ENCODE data around the gene TTLL10. TPM values are rescaled to one million over a fixed set of nuclear protein-coding genes. Genes with fewer than 3 reads are reported as not detected.

The TTLL10 gene
- total and polyA plus RNA-seq, 8 donors: 0.13 to 6.4 (median 0.46) TPM; not detected in 5

DNA sequence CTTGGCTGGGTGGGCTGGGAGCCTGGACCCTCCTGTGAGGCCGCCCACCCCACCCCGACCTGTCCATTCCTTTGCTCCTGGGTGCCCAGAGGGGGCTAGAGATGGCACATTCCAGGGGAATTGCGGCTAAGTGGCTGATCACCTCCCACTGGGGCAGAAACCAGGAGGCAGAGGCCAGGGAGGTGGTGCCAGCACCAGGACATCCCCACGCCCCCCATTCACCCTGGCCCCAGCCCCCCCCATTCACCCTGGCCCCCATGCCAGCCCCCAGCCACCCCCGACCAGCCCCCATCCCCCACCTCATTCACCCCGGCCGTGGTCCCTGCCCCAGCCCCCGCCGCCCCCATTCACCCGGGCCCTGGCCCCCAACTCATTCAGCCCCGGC, 66.7 kb downstream of the TTLL10 start:
- Histone ChIP-seq H3K36me3 (peaks cover 0 to 7% (median 2%) of the 10 kb centered on the region in 4 donors), H3K4me1 (peaks cover 13 to 38% (median 35%) of the 10 kb centered on the region in 4 donors), H3K4me3 (no peak overlapping the region), H3K27me3 (peaks cover under 1 to 69% (median 43%) of the 10 kb centered on the region in 3 donors), H3K9me3 (no peaks in the 10 kb centered on the region), H3K27ac (no peak overlapping the region)
- 48 to 100% (median 72%) methylated on average over 1 to 11 of the region's 11 CpGs for WGBS, 5 donors
- no peak for DNase-seq
- intact Hi-C loops (cut with DNase I; ENCODE audit: low total_unique reads): no loop called here
- no peak for TF ChIP-seq POLR2A (IDR thresholded peaks at IDR 0.05)
- TF ChIP-seq EP300 (IDR thresholded peaks at IDR 0.05): no peak
- TF ChIP-seq, protein P1, sequence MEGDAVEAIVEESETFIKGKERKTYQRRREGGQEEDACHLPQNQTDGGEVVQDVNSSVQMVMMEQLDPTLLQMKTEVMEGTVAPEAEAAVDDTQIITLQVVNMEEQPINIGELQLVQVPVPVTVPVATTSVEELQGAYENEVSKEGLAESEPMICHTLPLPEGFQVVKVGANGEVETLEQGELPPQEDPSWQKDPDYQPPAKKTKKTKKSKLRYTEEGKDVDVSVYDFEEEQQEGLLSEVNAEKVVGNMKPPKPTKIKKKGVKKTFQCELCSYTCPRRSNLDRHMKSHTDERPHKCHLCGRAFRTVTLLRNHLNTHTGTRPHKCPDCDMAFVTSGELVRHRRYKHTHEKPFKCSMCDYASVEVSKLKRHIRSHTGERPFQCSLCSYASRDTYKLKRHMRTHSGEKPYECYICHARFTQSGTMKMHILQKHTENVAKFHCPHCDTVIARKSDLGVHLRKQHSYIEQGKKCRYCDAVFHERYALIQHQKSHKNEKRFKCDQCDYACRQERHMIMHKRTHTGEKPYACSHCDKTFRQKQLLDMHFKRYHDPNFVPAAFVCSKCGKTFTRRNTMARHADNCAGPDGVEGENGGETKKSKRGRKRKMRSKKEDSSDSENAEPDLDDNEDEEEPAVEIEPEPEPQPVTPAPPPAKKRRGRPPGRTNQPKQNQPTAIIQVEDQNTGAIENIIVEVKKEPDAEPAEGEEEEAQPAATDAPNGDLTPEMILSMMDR (IDR thresholded peaks at IDR 0.05): no peak
- no peak for TF ChIP-seq POLR2AphosphoS5 (IDR thresholded peaks at IDR 0.05)

DNA sequence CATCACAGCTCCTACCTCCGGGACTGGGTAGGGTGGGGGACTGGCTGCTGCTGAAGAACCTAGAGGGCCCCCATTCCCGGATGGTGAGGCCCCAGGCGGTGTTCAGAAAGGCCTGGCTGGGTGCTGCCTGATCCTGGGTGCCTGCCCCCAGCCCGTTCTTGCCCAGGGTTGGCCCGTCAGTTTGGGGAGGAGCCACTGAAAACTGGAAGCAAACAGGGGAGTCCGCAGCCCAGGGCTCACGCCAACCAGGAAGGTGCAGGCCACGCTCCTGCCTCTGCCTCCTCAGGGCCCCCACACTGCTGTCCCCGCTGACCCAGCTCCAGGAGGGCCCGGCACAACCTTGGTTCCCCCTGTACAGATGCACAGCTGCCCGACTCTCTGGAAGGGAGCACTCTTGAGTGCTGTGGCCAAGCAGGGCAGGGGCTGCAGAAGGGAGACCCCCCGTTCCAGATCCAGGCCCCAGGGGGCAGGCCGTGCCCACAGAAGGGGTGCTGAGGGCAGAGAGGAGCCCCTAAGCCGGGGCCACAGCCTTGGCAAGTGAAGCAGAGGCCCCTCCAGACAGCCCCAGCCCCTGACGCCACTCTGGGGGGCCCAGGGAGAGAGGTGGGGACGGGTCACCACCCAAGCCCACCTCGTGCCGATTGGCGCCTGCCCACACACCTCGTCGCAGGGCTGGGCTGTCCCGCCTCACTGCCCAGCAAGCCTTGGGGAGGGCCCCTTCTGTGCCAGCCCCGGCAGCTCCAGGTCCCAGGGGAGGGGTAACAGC, 67.3 kb downstream of the TTLL10 start:
- H3K27me3 ChIP-seq: peaks cover 7 to 76% (median 50%) of the 10 kb centered on the region in 3 donors
- intact Hi-C loops (cut with DNase I; ENCODE audit: low total_unique reads): no loop called here

DNA sequence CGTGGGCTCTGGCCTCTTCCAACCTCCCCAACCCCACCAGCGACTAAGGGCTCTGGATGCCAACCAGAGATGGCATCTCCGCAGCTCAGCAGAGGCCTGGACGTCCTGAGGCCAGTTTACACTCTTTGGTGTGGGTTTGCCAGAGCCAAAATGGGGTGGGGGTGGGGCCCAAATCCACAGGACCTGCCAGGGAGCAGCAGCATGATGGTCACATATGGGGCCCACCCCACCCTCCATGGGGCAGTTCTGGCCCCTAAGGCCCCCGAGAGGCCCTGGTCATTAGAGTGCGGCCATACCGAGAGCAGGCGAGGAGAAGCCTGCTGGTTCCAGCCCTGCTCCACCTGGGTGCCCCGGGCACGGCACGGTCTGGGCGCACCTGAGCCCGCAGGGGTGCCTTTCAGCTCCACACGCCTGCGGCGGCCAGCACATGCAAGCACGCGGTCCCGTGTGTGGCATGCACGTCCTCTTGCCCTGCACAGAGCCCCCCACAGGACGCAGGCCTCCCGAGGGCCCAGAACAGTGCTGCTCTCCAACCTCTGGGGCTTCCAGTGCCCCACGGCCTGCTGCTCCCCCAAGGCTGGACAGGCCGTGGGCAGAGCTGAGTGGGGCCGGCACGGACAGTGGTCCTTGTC, 68.0 kb downstream of the TTLL10 start:
- intact Hi-C loops (cut with DNase I; ENCODE audit: low total_unique reads): no loop called here
- no peak for DNase-seq
- Histone ChIP-seq H3K36me3 (peaks cover 0 to 3% (median 0%) of the 10 kb centered on the region in 4 donors), H3K4me3 (no peak overlapping the region), H3K9me3 (no peaks in the 10 kb centered on the region), H3K27me3 (peaks cover 7 to 79% (median 57%) of the 10 kb centered on the region in 3 donors), H3K27ac (no peak overlapping the region), H3K4me1 (peaks cover 19 to 47% (median 37%) of the 10 kb centered on the region in 4 donors)
- WGBS, 5 donors: 84 to 91% (median 87%) methylated on average over 16 to 26 of the region's 26 CpGs
- TF ChIP-seq POLR2AphosphoS5 (IDR thresholded peaks at IDR 0.05) (no peak), EP300 (IDR thresholded peaks at IDR 0.05) (no peak)

More for the DNA sequence above, 67.3 kb downstream of the TTLL10 start:
- Histone ChIP-seq H3K4me3 (no peak overlapping the region), H3K36me3 (peaks cover 0 to 3% (median 0%) of the 10 kb centered on the region in 4 donors), H3K9me3 (no peaks in the 10 kb centered on the region), H3K27ac (no peak overlapping the region), H3K4me1 (peaks cover 13 to 43% (median 35%) of the 10 kb centered on the region in 4 donors)
- no peak for TF ChIP-seq EP300 (IDR thresholded peaks at IDR 0.05)
- no peak for TF ChIP-seq POLR2AphosphoS5 (IDR thresholded peaks at IDR 0.05)
- no peak for TF ChIP-seq POLR2A (IDR thresholded peaks at IDR 0.05)
- TF ChIP-seq, protein P1 (IDR thresholded peaks at IDR 0.05): no peak
- 38 to 59% (median 55%) methylated on average over 8 to 23 of the region's 23 CpGs for WGBS, 5 donors
- peak in 1 of 2 donors; percentile 68 for DNase-seq

DNA sequence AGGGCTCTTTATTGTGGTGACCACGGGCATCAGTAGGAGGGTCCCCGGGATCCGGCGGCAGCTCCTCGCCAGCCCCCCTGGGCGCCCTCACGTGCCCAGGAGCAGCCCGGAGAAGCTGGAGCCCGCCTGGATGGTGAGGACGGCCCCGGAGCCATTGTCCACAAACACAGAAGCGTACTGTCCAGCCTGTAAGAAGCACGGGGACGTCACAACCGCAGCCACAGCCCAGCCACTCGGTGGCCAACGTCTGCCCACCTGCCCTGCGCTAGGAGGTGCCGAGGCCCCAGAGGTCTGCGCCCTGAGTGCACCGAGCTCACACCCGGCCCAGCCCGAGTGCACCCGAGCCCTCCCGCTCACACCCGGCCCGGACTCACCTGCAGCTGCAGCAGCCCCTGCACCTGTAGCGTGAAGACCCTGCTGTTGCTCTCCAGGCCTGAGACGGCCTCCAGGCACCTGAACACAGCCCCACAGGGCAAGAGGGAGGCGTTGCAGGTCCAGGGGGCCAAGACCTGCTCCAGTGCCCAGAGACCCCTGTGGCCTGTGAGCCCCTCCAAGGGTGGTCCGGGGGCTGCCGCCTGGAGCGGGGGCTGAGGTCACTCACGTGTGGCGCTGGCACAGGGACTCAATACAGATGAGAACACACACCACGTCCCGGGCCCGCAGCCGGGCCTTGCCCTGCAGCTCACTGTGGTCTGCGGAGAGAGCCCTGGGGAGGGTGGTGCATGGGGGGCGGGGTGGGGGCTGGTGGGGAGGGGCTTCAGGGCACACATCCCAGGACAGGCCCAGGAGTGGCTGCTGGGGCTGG, 69.0 kb downstream of the TTLL10 start:
- intact Hi-C loops (cut with DNase I; ENCODE audit: low total_unique reads): no loop called here
- TF ChIP-seq, protein P1 (IDR thresholded peaks at IDR 0.05): no peak
- no peak for TF ChIP-seq POLR2A (IDR thresholded peaks at IDR 0.05)
- no peak for TF ChIP-seq POLR2AphosphoS5 (IDR thresholded peaks at IDR 0.05)
- TF ChIP-seq EP300 (IDR thresholded peaks at IDR 0.05): no peak
- Histone ChIP-seq H3K4me1 (peaks cover 15 to 43% (median 33%) of the 10 kb centered on the region in 4 donors), H3K9me3 (no peaks in the 10 kb centered on the region), H3K27me3 (peaks cover 7 to 79% (median 57%) of the 10 kb centered on the region in 3 donors), H3K4me3 (no peak overlapping the region), H3K36me3 (peaks cover 0 to 3% (median 0%) of the 10 kb centered on the region in 4 donors), H3K27ac (no peak overlapping the region)
- DNase-seq: no peak
- 83 to 92% (median 88%) methylated on average over 7 to 41 of the region's 41 CpGs for WGBS, 5 donors

Measured in stomach (tissue), 9 donors.